ENCODE data around the gene IZUMO2. TPM values are rescaled to one million over a fixed set of nuclear protein-coding genes. Genes with fewer than 3 reads are reported as not detected.
"Not testable (repeated sequence)": the region's sequence is repeated elsewhere in the genome, so short reads cannot be mapped to it uniquely, and the experiment has no call there.

Gene IZUMO2
- total RNA-seq, 2 donors from 2014 or later: not detected

DNA sequence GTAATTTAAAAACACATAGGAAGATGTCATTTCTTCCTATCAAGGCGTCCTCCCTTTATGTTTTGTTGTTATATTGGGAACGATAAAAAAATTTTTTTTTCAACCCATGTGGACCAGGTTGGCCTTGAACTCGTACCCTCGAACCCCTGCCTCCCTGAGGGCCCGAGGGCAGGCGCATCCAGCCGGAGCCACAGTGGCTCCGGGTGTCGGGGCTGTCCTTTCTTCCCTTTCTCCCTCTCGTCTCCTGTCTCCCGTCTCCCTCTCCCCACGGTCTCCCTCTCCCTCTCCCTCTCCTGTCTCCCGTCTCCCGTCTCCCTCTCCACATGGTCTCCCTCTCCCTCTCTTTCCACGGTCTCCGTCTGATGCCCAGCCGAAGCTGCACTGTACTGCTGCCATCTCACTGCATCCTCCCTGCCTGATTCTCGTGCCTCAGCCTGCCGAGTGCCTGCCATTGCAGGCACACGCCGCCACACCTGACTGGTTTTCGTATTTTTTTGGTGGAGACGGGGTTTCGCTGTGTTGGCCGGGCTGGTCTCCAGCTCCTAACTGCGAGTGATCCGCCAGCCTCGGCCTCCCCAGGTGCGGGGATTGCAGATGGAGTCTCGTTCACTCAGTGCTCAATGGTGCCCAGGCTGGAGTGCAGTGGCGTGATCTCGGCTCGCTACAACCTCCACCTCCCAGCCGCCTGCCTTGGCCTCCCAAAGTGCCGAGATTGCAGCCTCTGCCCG, 22.8 kb downstream of the IZUMO2 start:
- not testable (repeated sequence) for ATAC-seq; H3K4me1 Mint-ChIP-seq (ENCODE audit: low read depth in 2 of 2); H3K27ac Mint-ChIP-seq; H3K27me3 Mint-ChIP-seq; DNase-seq (ENCODE audit: low spot score); H3K36me3 Mint-ChIP-seq; H3K9me3 Mint-ChIP-seq; H3K4me3 Mint-ChIP-seq

DNA sequence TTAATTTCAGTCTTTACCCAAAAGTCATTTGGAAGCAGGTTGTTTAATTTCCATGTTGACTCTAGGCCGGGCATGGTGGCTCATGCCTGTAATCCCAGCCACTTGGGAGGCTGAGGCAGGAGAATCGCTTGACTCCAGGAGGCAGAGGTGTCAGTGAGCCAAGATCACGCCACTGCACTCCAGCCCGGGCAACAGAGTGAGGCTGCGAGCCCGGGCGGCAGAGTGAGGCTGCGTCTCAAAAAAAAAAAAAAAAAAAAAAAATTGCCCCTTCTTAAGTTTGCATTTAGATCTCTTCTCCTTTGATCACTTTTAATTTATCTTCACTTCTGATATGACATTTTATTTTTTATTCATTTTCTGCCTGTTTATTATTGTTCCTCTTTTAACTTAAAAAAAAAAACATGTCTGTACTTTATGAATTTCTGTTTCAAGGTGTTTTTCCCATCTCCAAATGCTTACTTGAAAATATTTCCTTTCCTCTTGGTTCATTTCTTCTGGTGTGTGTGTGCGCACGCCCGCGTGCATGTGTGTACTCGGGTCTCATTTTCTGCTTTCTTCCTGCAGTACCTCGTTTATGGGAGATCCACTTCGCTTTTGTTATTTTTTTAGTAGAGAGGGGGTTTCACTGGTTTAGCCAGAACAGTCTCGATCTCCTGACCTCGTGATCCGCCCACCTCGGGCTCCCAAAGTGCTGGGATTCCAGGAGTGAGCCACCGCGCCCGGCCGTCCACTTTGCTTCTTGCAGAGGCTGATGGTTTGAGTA, 26.3 kb downstream of the IZUMO2 start:
- H3K4me3 Mint-ChIP-seq, H3K36me3 Mint-ChIP-seq: not testable (repeated sequence)

DNA sequence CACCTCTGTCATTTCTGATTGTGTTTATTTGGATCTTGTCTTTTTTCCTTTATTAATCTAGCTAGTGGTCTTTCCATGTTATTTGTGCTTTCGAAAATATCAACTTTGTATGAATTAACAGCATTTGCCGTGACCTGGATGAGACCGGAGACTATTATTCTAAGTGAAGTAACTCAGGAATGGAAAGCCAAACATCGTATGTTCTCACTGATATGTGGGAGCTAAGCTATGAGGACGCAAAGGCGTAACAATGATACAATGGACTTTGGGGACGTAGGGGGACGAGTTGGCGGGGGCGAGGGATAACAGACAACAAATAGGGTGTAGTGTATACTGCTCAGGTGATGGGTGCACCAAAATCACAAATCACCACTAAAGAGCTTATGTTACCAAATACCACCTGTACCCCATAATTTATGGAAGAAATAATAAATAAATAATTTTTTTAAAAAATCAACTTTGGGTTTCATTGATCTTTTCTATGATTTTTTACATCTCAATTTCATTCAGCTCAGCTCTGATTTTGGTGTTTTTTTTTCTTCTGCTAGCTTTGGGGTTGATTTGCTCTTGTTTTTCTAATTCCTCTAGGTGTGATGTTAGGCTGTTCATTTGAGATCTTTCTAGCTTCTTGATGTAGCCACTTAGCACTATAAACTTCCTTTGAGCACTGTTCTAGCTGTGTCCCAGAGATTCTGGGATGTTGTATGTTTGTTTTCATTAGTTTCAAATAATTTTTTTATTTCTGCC, 27.1 kb downstream of the IZUMO2 start:
- not testable (repeated sequence) for DNase-seq (ENCODE audit: low spot score); H3K27ac Mint-ChIP-seq

More for the DNA sequence above, 26.3 kb downstream of the IZUMO2 start:
- ATAC-seq; H3K9me3 Mint-ChIP-seq; H3K27me3 Mint-ChIP-seq; H3K27ac Mint-ChIP-seq; DNase-seq (ENCODE audit: low spot score); H3K4me1 Mint-ChIP-seq (ENCODE audit: low read depth in 2 of 2): not testable (repeated sequence)

DNA sequence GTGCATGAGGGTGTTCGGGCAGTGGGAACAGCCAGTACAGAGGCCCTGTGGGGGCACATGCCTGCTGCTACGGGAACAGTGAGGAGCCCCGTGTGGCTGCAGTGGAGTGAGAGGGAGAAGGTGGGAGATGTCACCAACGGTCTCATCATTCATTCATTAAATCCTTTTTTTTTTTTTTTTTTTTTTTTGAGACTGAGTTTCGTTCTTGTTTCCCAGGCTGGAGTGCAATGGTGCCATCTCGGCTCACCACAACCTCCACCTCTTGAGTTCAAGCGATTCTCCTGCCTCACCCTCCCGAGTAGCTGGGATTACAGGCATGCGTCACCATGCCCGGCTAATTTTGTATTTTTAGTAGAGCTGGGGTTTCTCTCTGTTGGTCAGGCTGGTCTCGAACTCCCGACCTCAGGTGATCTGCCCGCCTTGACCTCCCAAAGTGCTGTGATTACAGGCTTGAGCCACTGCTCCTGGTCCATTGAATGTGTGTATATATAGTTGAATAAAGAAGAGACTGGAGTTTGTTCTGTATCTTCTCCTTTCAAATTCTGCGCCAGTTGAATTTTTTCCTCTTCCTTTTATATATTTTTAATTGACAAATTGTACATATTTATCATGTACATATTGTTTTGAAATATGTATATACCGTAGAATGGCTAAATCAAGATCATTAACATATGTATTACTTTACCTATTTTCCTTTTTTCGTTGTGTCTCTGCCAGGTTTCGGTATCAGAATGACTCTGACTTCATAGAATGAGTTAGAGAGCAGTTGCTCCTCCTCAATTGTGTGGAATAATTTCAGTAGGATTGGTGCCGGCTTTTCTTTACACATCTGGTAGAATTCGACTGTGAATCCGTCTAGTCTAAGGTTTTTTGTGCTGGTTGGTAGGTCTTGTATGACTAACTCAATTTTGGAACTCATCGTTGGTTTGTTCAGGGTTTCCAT, 28.0 kb downstream of the IZUMO2 start:
- H3K9me3 Mint-ChIP-seq; H3K27me3 Mint-ChIP-seq; H3K27ac Mint-ChIP-seq; ATAC-seq; H3K36me3 Mint-ChIP-seq; H3K4me3 Mint-ChIP-seq; DNase-seq (ENCODE audit: low spot score); H3K4me1 Mint-ChIP-seq (ENCODE audit: low read depth in 2 of 2): not testable (repeated sequence)

More for the DNA sequence above, 27.1 kb downstream of the IZUMO2 start:
- H3K36me3 Mint-ChIP-seq; H3K4me1 Mint-ChIP-seq (ENCODE audit: low read depth in 2 of 2); H3K4me3 Mint-ChIP-seq; H3K27me3 Mint-ChIP-seq; H3K9me3 Mint-ChIP-seq; ATAC-seq: not testable (repeated sequence)

DNA sequence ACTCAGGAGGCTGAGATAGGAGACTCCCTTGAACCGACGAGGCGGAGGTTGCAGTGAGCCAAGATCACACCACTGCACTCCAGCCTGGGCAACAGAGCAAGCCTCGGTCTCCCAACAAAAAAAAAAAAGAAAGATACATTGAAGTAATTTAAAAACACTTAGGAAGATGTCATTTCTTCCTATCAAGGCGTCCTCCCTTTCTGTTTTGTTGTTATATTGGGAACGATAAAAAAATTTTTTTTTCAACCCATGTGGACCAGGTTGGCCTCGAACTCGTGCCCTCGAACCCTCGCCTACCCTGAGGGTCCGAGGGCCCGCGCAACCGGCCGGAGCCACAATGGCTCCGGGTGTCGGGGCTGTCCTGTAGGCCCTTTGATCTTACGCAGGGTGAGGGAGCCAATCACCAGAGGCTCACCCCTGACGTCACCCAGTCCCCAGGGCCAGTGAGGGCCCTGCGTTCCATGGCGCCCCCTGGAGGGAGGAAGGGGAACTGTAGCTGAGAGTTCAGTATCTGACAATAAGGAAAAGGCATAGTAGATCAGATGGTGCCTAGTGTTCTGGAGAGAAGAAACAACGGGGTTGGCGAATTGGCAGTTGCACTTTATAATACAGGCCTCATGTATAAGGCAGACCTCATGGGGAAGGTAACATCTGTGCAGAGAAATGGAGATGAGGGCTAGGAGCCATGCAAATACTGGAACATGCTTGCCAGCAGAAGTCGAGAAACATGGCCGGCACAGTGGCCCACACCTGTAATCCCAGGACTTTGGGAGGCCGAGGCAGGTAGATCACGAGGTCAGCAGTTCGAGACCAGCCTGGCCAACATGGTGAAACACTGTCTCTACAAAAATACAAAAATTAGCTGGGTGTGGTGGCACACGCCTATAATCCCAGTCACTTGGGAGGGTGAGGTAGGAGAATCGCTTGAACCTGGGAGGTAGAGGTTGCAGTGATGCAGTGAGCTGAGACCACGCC, 29.3 kb downstream of the IZUMO2 start:
- ATAC-seq; H3K4me3 Mint-ChIP-seq; H3K9me3 Mint-ChIP-seq; H3K4me1 Mint-ChIP-seq (ENCODE audit: low read depth in 2 of 2); H3K27ac Mint-ChIP-seq; H3K36me3 Mint-ChIP-seq; H3K27me3 Mint-ChIP-seq; DNase-seq (ENCODE audit: low spot score): not testable (repeated sequence)

DNA sequence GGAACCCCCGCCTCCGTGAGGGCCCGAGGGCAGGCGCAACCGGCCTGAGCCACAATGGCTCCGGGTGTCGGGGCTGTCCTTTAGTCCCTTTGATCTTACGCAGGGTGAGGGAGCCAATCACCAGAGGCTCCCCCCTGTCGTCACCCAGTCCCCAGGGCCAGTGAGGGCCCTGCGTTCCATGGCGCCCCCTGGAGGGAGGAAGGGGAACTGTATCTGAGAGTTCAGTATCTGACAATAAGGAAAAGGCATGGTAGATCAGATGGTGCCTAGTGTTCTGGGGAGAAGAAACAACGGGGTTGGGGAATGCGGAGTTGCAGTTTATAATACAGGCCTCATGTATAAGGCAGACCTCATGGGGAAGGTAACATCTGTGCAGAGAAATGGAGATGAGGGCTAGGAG, 59.1 kb downstream of the IZUMO2 start:
- H3K27ac Mint-ChIP-seq; DNase-seq (ENCODE audit: low spot score); H3K4me3 Mint-ChIP-seq; ATAC-seq; H3K9me3 Mint-ChIP-seq; H3K4me1 Mint-ChIP-seq (ENCODE audit: low read depth in 2 of 2); H3K27me3 Mint-ChIP-seq; H3K36me3 Mint-ChIP-seq: not testable (repeated sequence)

DNA sequence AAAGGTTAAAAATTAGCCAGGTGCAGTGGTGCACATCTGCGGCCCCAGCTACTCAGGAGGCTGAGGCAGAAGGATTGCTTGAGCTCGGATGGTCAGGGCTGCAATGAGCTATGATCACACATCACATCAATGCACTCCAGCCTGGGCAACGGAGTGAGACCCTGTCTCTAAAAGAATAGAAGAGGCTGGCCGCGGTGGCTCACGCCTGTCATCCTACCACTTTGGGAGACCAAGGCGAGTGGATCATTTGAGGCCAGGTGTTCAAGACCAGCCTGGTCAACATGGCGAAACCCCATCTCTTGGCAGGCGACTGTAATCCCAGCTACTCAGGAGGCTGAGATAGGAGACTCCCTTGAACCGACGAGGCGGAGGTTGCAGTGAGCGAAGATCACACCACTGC, 59.7 kb downstream of the IZUMO2 start:
- H3K9me3 Mint-ChIP-seq; H3K27ac Mint-ChIP-seq; H3K4me3 Mint-ChIP-seq; H3K27me3 Mint-ChIP-seq; H3K4me1 Mint-ChIP-seq (ENCODE audit: low read depth in 2 of 2); H3K36me3 Mint-ChIP-seq; ATAC-seq; DNase-seq (ENCODE audit: low spot score): not testable (repeated sequence)

Other genes with a start within 250 kb of the IZUMO2 start
- 10 to 100 TPM; 12.1 to 12.4 TPM for gene ATF5, start 234.1 kb downstream of the IZUMO2 start, total RNA-seq
- gene NUP62, start 233.8 kb downstream of the IZUMO2 start, total RNA-seq: 100 to 1,000 TPM; 109 to 187 TPM
- gene SIGLEC11, start 202.1 kb downstream of the IZUMO2 start, total RNA-seq: not detected
- 10 to 100 TPM; 52.1 to 70.9 TPM for gene VRK3, start 137.9 kb downstream of the IZUMO2 start, total RNA-seq
- 10 to 100 TPM in 1 of 2 donors, 1 to 10 TPM in 1; 6.2 to 10.3 TPM for gene ZNF473, start 137.3 kb downstream of the IZUMO2 start, total RNA-seq
- gene MYH14, start 40.3 kb upstream of the IZUMO2 start, total RNA-seq: not detected
- gene KCNC3, start 166.1 kb upstream of the IZUMO2 start, total RNA-seq: 10 to 100 TPM in 1 of 2 donors, 1 to 10 TPM in 1; 1.9 to 25.8 TPM
- 10 to 100 TPM in 1 of 2 donors, 1 to 10 TPM in 1; 2.4 to 12.4 TPM for gene NAPSA, start 202.4 kb upstream of the IZUMO2 start, total RNA-seq
- 10 to 100 TPM; 84.5 to 91.9 TPM for gene NR1H2, start 213.2 kb upstream of the IZUMO2 start, total RNA-seq
- 100 to 1,000 TPM in 1 of 2 donors, 10 to 100 TPM in 1; 80.0 to 246 TPM for gene POLD1, start 221.1 kb upstream of the IZUMO2 start, total RNA-seq

All from natural killer cell treated with Interleukin-12 subunit alpha and Interleukin-12 subunit beta and Interleukin-15 and Interleukin-18, amount 100 ng/mL, for 72 hours (primary cell).